ENCODE results near the gene PHLPP2.

The PHLPP2 gene, protein sequence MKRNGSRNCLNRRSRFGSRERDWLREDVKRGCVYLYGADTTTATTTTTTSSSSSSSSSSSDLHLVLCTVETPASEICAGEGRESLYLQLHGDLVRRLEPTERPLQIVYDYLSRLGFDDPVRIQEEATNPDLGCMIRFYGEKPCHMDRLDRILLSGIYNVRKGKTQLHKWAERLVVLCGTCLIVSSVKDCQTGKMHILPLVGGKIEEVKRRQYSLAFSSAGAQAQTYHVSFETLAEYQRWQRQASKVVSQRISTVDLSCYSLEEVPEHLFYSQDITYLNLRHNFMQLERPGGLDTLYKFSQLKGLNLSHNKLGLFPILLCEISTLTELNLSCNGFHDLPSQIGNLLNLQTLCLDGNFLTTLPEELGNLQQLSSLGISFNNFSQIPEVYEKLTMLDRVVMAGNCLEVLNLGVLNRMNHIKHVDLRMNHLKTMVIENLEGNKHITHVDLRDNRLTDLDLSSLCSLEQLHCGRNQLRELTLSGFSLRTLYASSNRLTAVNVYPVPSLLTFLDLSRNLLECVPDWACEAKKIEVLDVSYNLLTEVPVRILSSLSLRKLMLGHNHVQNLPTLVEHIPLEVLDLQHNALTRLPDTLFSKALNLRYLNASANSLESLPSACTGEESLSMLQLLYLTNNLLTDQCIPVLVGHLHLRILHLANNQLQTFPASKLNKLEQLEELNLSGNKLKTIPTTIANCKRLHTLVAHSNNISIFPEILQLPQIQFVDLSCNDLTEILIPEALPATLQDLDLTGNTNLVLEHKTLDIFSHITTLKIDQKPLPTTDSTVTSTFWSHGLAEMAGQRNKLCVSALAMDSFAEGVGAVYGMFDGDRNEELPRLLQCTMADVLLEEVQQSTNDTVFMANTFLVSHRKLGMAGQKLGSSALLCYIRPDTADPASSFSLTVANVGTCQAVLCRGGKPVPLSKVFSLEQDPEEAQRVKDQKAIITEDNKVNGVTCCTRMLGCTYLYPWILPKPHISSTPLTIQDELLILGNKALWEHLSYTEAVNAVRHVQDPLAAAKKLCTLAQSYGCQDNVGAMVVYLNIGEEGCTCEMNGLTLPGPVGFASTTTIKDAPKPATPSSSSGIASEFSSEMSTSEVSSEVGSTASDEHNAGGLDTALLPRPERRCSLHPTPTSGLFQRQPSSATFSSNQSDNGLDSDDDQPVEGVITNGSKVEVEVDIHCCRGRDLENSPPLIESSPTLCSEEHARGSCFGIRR (N-terminal part only)

DNA sequence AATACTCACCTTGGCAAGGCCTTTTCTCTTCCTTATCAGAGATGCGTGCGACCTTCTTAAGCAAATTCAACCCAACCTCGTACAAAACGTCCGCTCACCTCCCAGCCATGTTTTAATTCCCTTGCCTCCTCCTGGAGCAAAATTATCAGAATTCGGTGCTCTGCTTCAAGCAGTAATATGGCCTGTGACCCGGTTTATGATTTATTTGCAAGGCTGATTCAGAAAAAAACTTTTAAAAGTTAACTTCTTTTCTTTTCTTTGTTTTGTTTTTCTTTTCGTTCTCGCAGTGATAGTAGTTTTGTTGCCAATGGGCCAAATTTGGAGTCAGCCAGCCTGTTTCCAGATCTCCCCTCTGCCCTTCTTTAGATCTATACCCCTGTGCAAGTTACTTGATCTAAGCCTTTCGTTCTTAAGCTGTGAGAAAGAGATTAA, at the start of gene PHLPP2:
Gene PHLPP2, minus strand, starts transcription at position 382 of the 432 bp plus-strand sequence. CDS start 9,906 bp downstream, outside the sequence.
- no peak for DNase-seq

DNA sequence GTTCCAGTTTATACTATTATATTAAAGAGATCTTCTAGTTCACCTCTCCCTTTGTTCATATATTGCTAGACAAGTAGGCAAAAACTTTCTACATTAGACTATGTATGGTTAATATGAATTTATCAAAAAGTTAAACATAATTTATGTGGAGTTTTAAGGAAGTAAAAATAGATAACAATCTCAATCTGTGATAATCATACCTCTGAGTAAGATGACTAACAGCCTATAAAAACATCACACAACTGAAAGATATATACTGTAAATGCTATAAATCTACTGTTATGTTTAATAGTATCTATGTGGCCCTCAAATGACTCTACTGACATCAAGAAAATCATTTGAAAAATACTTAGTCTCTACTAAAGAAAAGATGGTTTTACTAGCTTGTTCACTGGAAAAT, 47.1 kb upstream of the PHLPP2 start:
- DNase-seq, result no peak

GRCh38 chr16:71769222-71769621, 44.7 kb upstream of the PHLPP2 start:
- no peak for DNase-seq

- no peak for DNase-seq
Observed at GRCh38 chr16:71767060-71767900, 42.8 kb upstream of the PHLPP2 start.

DNA sequence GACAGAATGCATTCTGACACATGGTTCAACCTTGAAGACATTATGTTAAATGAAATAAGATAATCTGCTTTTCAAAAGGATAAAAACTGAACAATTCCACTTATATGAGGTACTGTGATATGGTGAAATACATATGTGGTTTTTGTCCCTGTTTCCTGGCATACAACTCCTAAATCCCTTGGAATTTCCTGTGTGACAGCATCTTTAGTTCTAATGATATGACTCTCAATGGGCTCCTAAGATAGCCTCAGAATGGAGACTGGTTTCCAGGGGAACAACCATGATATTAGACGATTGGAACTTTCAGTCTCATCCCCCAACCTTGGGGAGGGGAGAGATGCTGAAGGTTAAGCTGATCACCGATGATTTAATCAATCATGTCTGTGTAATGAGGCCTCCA, 37.7 kb upstream of the PHLPP2 start:
- no peak for DNase-seq

DNA sequence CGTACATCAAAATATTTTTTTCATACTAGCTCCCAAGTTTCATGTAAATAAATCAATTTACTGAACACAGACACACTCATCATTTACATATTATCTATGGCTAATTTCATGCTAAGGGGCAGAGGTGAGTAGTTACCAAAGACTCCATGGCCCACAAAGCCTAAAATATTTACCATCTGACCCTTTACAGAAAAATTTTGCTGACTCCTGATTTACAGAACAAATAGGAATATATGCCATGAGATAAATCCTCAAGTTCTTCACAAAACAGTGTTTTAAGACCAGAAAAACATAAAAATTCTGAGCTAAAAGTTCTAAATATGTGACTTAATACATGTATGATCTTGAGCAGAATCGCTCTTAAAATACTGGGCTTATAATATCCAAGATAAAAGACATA, 36.6 kb upstream of the PHLPP2 start:
- DNase-seq, result no peak

DNA sequence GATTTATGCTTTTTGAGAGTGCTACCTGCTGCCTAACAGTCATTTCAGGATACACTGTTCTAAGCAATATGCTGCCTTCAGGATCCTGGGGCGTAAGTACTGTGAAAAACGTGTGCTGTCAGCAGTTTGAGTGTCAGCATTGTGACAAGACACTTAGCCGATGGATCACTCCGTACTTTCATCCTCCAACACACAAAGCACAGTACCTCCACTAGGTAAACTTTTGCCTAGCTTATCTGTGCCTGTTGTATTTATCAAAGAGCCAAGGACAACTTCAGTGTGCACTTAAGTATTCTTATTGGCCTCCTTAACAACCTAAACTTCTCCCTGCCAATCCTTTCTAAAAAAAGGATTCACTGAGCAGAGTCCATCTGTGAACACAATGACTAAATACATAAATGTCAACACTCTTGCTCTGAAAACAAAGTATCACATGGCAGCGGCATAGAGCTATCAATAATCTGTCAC, 33.8 kb upstream of the PHLPP2 start:
- no peak for DNase-seq

GRCh38 chr16:71754652-71755051, 30.2 kb upstream of the PHLPP2 start:
- no peak for DNase-seq

GRCh38 chr16:71754108-71754507, 29.6 kb upstream of the PHLPP2 start:
- DNase-seq, result no peak

- no peak for DNase-seq
Observed at GRCh38 chr16:71748226-71748625, 23.7 kb upstream of the PHLPP2 start.

GRCh38 chr16:71746442-71747046, 22.0 kb upstream of the PHLPP2 start:
- DNase-seq, result no peak

- DNase-seq, result no peak
Observed at GRCh38 chr16:71738855-71739254, 14.4 kb upstream of the PHLPP2 start.

DNA sequence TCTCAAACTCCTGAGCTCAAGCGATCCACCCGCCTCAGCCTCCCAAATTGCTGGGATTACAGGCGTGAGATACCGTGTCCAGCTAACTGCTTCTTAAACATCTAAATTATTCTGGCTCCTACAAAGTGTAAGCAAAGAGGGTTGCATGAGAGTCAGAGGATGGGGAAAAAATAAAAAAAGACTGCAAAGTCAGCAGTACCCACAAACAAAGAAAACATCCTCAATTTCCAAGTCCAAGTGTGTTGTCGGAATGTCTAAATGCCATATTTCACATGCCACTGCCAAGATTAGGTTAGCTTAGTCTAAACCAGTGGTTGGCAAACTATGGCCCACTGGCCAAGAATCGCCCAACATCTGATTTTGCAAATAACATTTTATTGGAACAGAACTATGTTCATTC, 13.0 kb upstream of the PHLPP2 start:
- no peak for DNase-seq

- DNase-seq, result no peak
Observed at GRCh38 chr16:71734511-71734910, 10.0 kb upstream of the PHLPP2 start.

- DNase-seq, result no peak
Observed at GRCh38 chr16:71732587-71732986, 8.1 kb upstream of the PHLPP2 start.

DNA sequence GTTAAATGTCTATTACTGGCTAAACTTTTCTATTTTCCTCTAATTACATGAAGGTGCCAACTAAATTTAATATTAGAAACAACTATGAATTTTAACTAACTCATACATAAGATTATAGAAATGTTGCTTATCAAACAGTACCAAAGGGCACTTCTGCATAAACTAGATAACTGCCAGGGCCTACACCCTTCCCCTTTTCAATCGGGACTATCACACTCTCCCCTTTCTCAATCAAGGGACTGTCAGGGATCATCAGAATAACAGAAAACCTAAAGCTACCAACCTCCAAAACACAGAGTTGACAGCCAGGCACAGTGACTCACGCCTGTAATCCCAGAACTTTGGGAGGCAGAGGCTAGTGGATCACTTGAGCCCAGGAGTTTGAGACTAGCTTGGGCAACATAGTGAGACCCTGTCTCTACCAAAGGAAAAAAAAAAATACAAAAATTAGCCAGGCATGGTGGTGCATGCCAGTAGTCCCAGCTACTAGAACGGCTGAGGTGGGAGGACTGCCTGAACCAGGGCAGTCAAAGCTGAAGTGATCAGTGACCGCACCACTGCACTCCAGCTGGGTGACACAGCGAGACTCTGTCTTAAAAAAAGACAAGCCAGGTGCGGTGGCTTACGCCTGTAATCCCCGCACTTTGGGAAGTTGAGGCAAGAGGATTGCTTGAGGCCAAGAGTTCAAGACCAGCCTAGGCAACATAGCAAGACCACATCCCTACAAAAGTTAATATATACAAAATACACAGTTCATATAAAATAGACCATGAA, 3.2 kb upstream of the PHLPP2 start:
- DNase-seq, result no peak

DNA sequence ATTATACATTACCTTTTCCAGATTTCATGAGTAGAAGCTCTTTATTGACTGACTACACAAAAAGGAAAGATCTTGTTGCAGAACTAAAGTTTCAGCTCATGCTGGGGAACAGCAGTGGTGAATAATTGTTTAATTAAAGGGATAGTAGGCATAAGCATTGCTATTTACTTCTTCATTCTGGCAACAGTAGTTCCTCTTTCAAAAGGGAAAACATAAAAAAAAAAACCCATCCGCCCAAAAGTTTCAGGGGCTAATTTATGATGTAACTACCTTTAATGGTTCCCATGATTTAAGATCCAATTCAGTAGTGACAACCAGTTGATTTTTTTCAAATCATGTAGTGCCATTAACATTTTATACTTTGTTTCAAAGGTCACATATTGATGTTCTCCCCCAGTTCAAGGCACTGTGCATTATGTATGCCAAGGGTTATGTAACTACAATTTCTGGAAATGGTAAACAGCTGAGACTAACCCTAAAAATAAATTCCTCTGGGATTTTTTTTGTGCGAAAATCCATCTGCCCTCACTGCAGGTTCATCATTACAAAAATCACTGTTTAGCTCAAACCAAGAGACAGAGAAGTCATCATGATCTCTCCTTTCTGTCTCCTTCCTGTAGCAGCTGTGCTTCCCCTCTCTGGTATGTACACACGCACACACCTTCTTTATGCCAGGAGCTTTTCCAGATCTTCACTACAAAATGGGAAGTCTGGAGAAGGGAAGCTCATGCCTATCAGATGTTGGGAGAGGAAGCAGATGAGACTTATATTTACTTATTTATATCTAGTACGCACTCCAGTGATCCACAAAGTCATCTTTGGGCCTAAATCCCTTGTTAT, 2.2 kb upstream of the PHLPP2 start:
- DNase-seq, result no peak

DNA sequence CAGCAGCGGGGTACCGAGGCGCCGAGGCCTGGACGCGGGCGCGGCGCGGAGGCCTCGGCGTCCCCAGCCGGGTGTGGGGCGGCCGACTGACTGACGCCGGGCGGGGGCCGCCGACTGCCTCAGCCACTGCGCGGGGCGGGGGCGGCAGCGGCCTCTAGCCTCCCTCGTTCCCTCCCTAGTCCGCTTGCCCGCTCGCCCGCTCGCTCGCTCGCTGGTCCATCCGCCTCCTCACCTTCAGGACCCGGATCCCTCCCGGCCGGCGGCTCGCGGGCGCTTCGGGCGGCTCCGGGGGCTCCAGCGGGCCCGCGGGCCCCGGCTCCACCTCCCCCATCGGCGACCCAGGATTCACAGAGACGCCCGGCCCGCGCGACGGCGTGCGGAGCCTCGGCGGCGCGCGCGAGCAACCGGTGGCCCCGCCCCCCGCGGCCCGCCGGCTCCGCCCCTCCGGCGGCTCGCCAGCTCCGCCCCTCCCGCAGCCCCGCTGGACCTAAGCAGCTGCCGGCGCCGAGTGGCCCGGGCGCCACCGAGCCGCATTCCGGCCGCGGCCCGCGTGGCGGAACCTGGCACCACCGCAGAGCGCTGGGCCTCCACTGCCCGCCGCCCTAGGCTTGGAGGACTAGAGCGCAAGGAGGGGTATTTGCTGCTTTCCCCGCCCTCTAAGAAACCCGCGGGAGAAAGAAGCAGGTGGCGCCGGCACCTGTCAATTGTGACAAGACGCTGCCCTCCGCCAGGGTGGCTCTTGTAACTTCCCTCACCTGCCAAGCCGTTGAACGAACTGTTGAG, 773 bp downstream of the PHLPP2 start:
- peak; percentile 76 for DNase-seq
